Psoas muscle (tissue), 8 donors: ENCODE measurements around the gene FAM53B. TPM values are rescaled to one million over a fixed set of nuclear protein-coding genes. Genes with fewer than 3 reads are reported as not detected.

Experiments used
- ATAC-seq, 4 donors: fragments of 200-7000 bp; cut with Tn5 transposase; one replicate each; pipeline ENCODE4 v1.9.1; 2020; ENCODE audit warnings: moderate library complexity in 3 of 4, mild to moderate bottlenecking in 2 of 4
- DNase-seq, 2 donors: peaks; one replicate each; pipeline ENCODE4 v3.0.0-alpha.2; 2020
- H3K27ac ChIP-seq: fragments of 200-600 bp; one replicate; pipeline ENCODE4 v1.8.0; 2022
- H3K27me3 ChIP-seq, 3 donors: fragments of 200-600 bp in 1 of 3; one replicate each; pipeline versions ENCODE4 v1.6.1 to v1.8.0; 2013 to 2022; ENCODE audit warnings: low read length in 2 of 3, mild to moderate bottlenecking in 2 of 3, moderate library complexity in 1 of 3; ENCODE audit not compliant: insufficient read depth in 3 of 3
- H3K36me3 ChIP-seq, 2 donors: fragments of 200-600 bp in 1 of 2; one replicate each; pipeline versions ENCODE4 v1.6.1 to v1.8.0; 2013 to 2022; ENCODE audit warnings: low read depth in 1 of 2, mild to moderate bottlenecking in 1 of 2, moderate library complexity in 1 of 2; ENCODE audit not compliant: insufficient read depth in 1 of 2
- H3K4me1 ChIP-seq: fragments of 200-600 bp; one replicate; pipeline ENCODE4 v1.8.0; 2022
- H3K4me3 ChIP-seq: fragments of 200-600 bp; one replicate; pipeline ENCODE4 v1.8.0; 2022; ENCODE audit warnings: mild to moderate bottlenecking
- H3K9me3 ChIP-seq: fragments of 200-600 bp; one replicate; pipeline ENCODE4 v1.8.0; 2022
- WGBS, 3 donors: extraction: QIAGEN DNeasy Blood & Tissue Kit; methylation state at CpG; one replicate each; pipeline versions ENCODE4 v1.1.6 to v1.1.7; 2013; 5-methylcytosine and 5-hydroxymethylcytosine counted together
- intact Hi-C, 2 donors: fragments of 100-400 bp; cut with DNase I; formaldehyde crosslinking; loops; one replicate each; pipeline versions ENCODE4 v1.11.0 to v1.14.2; 2022
- polyA plus RNA-seq, 3 donors: library from polyadenylated mRNA; stranded (reverse); fragments of 200-250 nt; gene quantifications; one replicate each; pipeline ENCODE4 v1.2.3, GENCODE V29; 2013
- total RNA-seq, 4 donors: library from RNA; stranded (reverse); fragmentation: NEBNext Ultra II Directional in 2 of 4; extraction: Animal tissue kit (Norgen Biotek cat#: 25700) in 2 of 4; gene quantifications; one replicate each; pipeline versions ENCODE4 v1.2.1 to v1.2.4, GENCODE V29; 2021 to 2023
- TF ChIP-seq, protein P1 (sequence below): fragments of 200-600 bp; IDR thresholded peaks from one replicate; pipeline ENCODE4 v1.8.0; 2022; ENCODE audit warnings: antibody characterized with exemption
- donor health status: healthy with polysubstance abuse.
- donor health status: DM: no; HTN: no; CAD: no; lungs with moderate emphysema.
- donor health status: Bipolar disorder and iron deficiency.
- donor health status: healthy.
- donor health status: DM: yes; HTN: yes; CAD: no.
- donor health status: DM: no; HTN: no; CAD: no.
- donor health status: DM: no; HTN: no; CAD: no.
- donor health status: DM: yes; HTN: yes; CAD: no.

Gene FAM53B
- total and polyA plus RNA-seq, 7 donors = 31.0 to 178 (median 49.5) TPM

DNA sequence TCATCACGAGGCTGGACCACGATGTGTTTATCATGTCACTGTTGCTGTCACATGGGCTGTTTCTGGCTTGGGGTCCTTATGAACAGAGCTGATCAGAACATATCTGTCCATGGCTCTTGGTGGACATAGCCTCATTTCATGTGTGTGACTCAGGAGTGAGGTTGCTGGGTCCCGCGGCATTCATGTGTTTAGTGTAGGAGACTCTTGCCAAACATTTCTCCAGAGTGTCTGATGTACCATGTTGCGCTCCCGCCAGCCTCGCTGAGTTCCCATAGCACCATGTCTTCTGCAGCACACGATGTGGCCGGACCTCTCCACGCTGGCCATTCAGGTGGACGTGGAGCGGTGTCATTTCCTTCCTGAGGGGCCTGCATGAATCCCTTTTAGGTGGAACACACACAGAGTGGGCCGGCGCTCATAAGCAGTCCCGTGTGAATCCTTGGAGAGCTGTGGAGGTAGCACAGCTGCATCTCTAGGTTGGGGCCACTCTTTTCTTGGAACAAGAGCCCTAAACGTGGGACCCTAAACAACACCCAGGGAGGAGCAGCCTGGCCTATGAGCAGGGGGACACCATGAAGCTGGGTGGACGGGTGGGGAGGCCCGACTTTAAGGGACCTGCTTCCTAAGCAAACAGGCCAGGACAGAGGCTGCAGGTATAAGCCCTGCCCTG is 147.9 kb downstream of the FAM53B start:
- ATAC-seq (no peak), DNase-seq (peak; percentile 7 to 35)
- TF ChIP-seq, protein P1, sequence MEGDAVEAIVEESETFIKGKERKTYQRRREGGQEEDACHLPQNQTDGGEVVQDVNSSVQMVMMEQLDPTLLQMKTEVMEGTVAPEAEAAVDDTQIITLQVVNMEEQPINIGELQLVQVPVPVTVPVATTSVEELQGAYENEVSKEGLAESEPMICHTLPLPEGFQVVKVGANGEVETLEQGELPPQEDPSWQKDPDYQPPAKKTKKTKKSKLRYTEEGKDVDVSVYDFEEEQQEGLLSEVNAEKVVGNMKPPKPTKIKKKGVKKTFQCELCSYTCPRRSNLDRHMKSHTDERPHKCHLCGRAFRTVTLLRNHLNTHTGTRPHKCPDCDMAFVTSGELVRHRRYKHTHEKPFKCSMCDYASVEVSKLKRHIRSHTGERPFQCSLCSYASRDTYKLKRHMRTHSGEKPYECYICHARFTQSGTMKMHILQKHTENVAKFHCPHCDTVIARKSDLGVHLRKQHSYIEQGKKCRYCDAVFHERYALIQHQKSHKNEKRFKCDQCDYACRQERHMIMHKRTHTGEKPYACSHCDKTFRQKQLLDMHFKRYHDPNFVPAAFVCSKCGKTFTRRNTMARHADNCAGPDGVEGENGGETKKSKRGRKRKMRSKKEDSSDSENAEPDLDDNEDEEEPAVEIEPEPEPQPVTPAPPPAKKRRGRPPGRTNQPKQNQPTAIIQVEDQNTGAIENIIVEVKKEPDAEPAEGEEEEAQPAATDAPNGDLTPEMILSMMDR = no peak
- Histone ChIP-seq H3K27me3 (no peaks in the 10 kb centered on the region), H3K9me3 (no peaks in the 10 kb centered on the region), H3K4me3 (no peak overlapping the region), H3K4me1 (no peaks in the 10 kb centered on the region), H3K27ac (no peak overlapping the region), H3K36me3 (no peaks in the 10 kb centered on the region)
- 79 to 85% (median 80%) methylated on average over 18 of the region's 18 CpGs for WGBS, 3 donors
- intact Hi-C loops = no loop called here

DNA sequence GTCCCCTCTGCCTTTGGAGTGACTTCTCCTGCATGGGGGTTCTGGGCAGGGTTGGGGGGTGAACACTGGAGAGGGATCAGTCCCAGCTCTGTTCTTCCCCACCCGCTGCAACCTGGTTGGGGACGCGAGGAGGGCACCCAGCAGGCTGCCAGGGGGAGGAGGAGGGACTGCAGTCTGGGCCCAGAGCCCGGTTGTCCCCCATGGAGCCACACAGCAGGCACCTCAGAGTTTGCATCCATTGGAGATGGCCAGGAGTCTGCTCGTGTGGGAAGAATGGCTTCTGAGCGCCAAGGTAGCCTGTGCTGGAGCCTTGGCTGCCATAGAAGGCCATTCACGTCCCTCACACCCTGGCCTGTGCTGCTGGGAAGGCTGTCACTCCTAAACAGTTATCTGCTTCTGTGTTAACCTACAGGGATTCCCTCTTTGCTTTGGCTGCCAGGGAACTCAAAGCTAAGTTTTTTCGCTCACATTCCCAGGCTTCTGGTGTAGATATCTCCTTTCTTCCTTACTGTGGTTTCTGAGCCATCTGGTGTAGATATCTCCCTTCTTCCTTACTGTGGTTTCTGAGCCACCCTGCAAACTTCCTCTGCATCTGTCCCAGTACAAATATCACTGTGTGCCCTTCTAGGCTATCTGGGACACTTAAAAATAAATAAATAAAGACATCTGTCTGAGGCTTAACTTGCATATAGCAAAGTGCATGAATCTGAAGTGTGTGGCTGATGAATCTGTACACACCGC is 148.9 kb downstream of the FAM53B start:
- Histone ChIP-seq H3K4me1 (no peaks in the 10 kb centered on the region), H3K4me3 (no peak overlapping the region), H3K27me3 (no peaks in the 10 kb centered on the region), H3K36me3 (no peaks in the 10 kb centered on the region), H3K27ac (no peak overlapping the region), H3K9me3 (no peaks in the 10 kb centered on the region)
- intact Hi-C loops = no loop called here
- TF ChIP-seq, protein P1 = no peak
- WGBS, 3 donors = 92 to 94% (median 93%) methylated on average over 9 of the region's 9 CpGs
- ATAC-seq (no peak), DNase-seq (peak in 1 of 2 donors; percentile 5)

DNA sequence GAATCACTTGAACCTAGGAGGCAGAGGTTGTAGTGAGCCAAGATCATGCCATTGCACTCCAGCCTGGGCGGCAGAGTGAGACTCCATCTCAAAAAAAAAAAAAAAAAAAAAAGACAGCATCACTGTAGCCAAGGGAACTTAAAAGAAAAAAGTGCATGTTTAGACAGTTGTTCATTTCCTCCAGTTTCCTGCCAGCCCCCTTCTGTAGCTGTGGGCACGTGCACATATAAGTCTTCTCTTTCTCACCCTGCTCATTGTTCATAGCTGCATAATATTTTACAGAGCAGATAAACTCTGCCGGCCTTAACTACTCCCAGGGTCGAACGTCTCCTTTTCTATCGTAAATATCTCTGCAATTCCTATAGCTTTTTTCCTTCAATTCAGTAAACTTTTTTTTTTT is 149.9 kb downstream of the FAM53B start:
- Histone ChIP-seq H3K9me3 (no peaks in the 10 kb centered on the region), H3K36me3 (no peaks in the 10 kb centered on the region), H3K4me3 (no peak overlapping the region), H3K27ac (no peak overlapping the region), H3K27me3 (no peaks in the 10 kb centered on the region), H3K4me1 (peaks cover 5% of the 10 kb centered on the region)
- WGBS, 3 donors = 90 to 95% (median 93%) methylated on average over 5 to 6 of the region's 6 CpGs
- TF ChIP-seq, protein P1 = no peak
- DNase-seq (no peak), ATAC-seq (no peak)
- intact Hi-C loops = no loop called here

DNA sequence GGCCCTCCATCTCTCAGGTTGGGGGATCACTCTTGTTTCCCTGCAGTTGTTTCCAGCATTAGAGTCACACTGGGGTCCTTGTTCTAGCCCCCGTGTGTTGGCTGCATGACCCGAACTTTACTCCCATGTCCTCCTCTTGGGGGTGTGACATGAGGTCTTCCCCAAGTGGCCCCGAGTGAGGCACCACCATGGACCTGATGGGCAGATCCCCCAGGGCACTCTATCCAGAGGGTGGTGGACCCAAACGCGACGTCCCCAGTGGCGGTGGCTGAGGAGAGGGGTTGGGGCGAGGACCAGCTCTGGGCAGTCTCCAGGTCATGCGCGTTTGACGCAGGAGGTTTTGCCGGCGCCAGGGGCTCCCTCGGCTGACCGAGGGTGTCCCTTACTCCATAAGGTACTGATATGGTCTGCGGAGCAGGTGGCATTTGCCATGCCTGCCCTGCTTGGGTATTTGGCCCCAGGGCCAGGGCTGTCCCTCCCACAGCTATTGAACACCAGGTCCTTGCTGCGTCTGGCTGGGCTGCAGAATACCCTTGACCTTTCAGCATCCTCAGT is 150.7 kb downstream of the FAM53B start:
- intact Hi-C loops = no loop called here
- Histone ChIP-seq H3K27ac (no peak overlapping the region), H3K27me3 (no peaks in the 10 kb centered on the region), H3K4me3 (no peak overlapping the region), H3K4me1 (peaks cover 13% of the 10 kb centered on the region), H3K9me3 (no peaks in the 10 kb centered on the region), H3K36me3 (no peaks in the 10 kb centered on the region)
- 92 to 96% (median 92%) methylated on average over 17 of the region's 17 CpGs for WGBS, 3 donors
- ATAC-seq (no peak), DNase-seq (peak; percentile 6 to 39)
- TF ChIP-seq, protein P1 = no peak
